Brain microvascular endothelial cell (primary cell): Measurements from ENCODE around the gene DNAH14.

Experiments used
- DNase-seq: peaks from one replicate; pipeline ENCODE4 v3.0.0-alpha.2; 2020
- H3K27ac ChIP-seq: fragments of 250-450 bp; sonication (Bioruptor Pico); 2 replicates; pipeline ENCODE4 v1.5.1; 2020; ENCODE audit warnings: mild to moderate bottlenecking, moderate library complexity
- H3K27me3 ChIP-seq: fragments of 250-450 bp; sonication (Bioruptor Pico); replicated peaks from 2 replicates; pipeline ENCODE4 v1.5.1; 2020; ENCODE audit warnings: mild to moderate bottlenecking
- H3K36me3 ChIP-seq: fragments of 250-450 bp; sonication (Bioruptor Pico); replicated peaks from 2 replicates; pipeline ENCODE4 v1.5.1; 2020; ENCODE audit warnings: mild to moderate bottlenecking
- H3K4me3 ChIP-seq: 2 replicates; pipeline ENCODE4 v1.5.1; 2011; ENCODE audit warnings: low read depth, mild to moderate bottlenecking, control low read depth, low read length, moderate library complexity
- in situ Hi-C: cut with HindIII; loops from 2 replicates; pipeline ENCODE4 v1.10.0; 2017; ENCODE audit warnings: low sequenced_read_pairs, low pct_ligation_motif_present
- TF ChIP-seq, protein P1 (sequence below): IDR thresholded peaks from 2 replicates; pipeline ENCODE4 v1.5.1; 2011; ENCODE audit warnings: low read depth, mild to moderate bottlenecking, moderate library complexity, low read length, control low read depth, inconsistent platforms; ENCODE audit errors: missing control alignments

Gene DNAH14

DNA sequence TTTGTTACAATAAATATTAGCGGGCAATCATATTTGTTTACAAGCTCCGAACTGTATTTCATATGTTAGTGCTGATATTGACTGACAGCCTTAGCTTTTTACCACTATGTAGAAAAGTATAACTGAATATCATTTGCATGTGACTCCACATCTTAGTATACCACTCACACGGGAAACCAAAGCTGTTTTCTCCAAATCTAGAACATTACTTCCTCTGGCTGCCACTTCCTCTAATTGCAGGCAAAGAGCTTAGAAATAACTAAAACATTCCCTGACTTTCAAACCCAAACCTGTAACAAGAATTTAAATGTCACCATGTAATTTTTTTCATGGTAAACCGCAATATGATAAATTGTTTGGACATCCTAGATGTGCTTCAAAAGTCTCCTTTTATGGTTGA is 323.7 kb downstream of the DNAH14 start:
- TF ChIP-seq, protein P1, sequence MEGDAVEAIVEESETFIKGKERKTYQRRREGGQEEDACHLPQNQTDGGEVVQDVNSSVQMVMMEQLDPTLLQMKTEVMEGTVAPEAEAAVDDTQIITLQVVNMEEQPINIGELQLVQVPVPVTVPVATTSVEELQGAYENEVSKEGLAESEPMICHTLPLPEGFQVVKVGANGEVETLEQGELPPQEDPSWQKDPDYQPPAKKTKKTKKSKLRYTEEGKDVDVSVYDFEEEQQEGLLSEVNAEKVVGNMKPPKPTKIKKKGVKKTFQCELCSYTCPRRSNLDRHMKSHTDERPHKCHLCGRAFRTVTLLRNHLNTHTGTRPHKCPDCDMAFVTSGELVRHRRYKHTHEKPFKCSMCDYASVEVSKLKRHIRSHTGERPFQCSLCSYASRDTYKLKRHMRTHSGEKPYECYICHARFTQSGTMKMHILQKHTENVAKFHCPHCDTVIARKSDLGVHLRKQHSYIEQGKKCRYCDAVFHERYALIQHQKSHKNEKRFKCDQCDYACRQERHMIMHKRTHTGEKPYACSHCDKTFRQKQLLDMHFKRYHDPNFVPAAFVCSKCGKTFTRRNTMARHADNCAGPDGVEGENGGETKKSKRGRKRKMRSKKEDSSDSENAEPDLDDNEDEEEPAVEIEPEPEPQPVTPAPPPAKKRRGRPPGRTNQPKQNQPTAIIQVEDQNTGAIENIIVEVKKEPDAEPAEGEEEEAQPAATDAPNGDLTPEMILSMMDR = no peak
- DNase-seq = no peak
- in situ Hi-C loops = no loop called here
- Histone ChIP-seq H3K36me3 (no peaks in the 10 kb centered on the region), H3K27ac (no peak overlapping the region), H3K27me3 (no peaks in the 10 kb centered on the region), H3K4me3 (no peak overlapping the region)

- Histone ChIP-seq H3K27ac (no peak overlapping the region), H3K4me3 (no peak overlapping the region), H3K27me3 (no peaks in the 10 kb centered on the region), H3K36me3 (no peaks in the 10 kb centered on the region)
- in situ Hi-C loops = no loop called here
- TF ChIP-seq, protein P1 = no peak
- no peak for DNase-seq
Observed at GRCh38 chr1:225253784-225254183, 324.3 kb downstream of the DNAH14 start.

DNA sequence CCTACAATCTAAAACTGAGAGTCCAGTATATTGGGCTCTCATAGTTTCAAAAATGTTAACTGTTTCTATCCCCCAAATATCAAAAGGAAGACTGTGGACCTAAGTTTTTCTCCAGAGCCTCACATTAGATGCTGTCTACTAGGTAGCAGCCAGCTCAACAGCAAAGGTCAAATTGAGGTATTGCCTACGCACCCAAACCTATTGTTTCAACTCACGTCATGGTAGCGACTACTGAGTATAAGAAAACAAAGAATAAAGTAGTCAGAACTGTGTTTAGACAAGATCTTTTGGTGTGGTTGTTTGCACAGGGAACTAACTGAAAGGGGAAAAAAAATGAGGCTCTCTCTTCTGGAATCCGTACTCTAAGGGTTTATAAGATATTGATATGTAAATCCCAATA is 325.2 kb downstream of the DNAH14 start:
- Histone ChIP-seq H3K27me3 (no peaks in the 10 kb centered on the region), H3K4me3 (no peak overlapping the region), H3K27ac (no peak overlapping the region), H3K36me3 (no peaks in the 10 kb centered on the region)
- TF ChIP-seq, protein P1 = no peak
- DNase-seq = no peak
- in situ Hi-C loops = no loop called here

- DNase-seq = no peak
- Histone ChIP-seq H3K36me3 (no peaks in the 10 kb centered on the region), H3K4me3 (no peak overlapping the region), H3K27ac (no peak overlapping the region), H3K27me3 (no peaks in the 10 kb centered on the region)
- in situ Hi-C loops = no loop called here
- TF ChIP-seq, protein P1 = no peak
Observed at GRCh38 chr1:225257081-225257480, 327.6 kb downstream of the DNAH14 start.

DNA sequence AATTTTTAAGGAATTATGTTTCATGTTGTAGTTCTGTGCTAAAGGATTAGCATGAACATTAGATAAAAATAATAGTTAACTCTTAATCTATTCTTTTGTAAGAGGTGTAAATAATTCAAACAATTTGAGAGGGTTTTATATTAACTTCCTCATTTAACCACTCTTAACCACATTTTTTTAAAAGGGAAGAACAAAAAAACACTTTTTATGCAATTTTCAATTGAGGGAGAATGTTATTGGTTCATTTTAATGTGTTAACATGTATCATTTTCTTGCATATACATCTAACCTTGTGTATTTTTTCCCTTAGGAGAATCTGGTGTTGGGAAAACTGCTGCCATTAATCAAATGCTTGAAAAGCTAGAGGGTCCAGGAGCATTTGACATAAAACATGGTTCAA is 329.3 kb downstream of the DNAH14 start:
- in situ Hi-C loops = no loop called here
- H3K27me3 ChIP-seq = no peaks in the 10 kb centered on the region
- H3K4me3 ChIP-seq = no peak overlapping the region
- H3K27ac ChIP-seq = no peak overlapping the region
- TF ChIP-seq, protein P1 = no peak
- no peaks in the 10 kb centered on the region for H3K36me3 ChIP-seq
- no peak for DNase-seq

DNA sequence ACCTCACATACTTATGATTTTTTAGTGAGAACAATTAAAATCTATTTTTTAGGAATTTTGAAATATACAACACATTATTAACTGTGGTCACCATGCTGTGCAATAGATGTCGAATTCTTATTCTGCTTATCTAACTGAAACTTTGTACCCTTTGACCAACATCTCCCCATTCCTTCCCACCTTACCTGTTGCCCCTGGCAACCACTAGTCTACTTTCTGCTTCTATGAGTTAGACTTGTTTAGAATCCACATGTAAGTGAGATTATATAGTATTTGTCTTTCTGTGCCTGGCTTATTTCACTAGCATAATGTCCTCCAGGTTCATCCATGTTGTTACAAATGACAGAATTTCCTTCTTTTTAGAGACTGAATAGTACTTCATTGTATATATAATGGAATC is 330.1 kb downstream of the DNAH14 start:
- Histone ChIP-seq H3K27me3 (no peaks in the 10 kb centered on the region), H3K27ac (no peak overlapping the region), H3K36me3 (no peaks in the 10 kb centered on the region), H3K4me3 (no peak overlapping the region)
- TF ChIP-seq, protein P1 = no peak
- DNase-seq = no peak
- in situ Hi-C loops = no loop called here
